HG03045 (cell line): ENCODE measurements around the gene NEK11.
A peak's percentile ranks its signal among the peaks of the same experiment; 100 is the strongest.

Experiments used
- ATAC-seq: cut with Tn5 transposase; IDR thresholded peaks from one replicate; pipeline ENCODE4 v1.9.1; 2021; ENCODE audit warnings: mild to moderate bottlenecking, moderate library complexity; ENCODE audit not compliant: unreplicated experiment

Gene NEK11

GRCh38 chr3:131026321-131027151, at the start of gene NEK11, which contains the start of gene ASTE1:
NEK11 (plus strand) TSS chr3:131026877; CDS start chr3:131029709, 2,832 bp downstream.
ASTE1 (minus strand) TSS chr3:131026825; CDS start chr3:131025306, 1,519 bp downstream.
- peak; percentile 99 for ATAC-seq

GRCh38 chr3:130979117-130979516, 47.6 kb upstream of the NEK11 start:
- no peak for ATAC-seq

GRCh38 chr3:130981469-130981868, 45.2 kb upstream of the NEK11 start:
- no peak for ATAC-seq

- no peak for ATAC-seq
Measured at GRCh38 chr3:130990282-130990681, 36.4 kb upstream of the NEK11 start.

- ATAC-seq = no peak
Measured at GRCh38 chr3:130991126-130991525, 35.6 kb upstream of the NEK11 start.

- ATAC-seq = no peak
Measured at GRCh38 chr3:130992344-130992743, 34.3 kb upstream of the NEK11 start.

- ATAC-seq = no peak
Measured at GRCh38 chr3:130997289-130997688, 29.4 kb upstream of the NEK11 start.

- no peak for ATAC-seq
Measured at GRCh38 chr3:131001071-131001470, 25.6 kb upstream of the NEK11 start.

- ATAC-seq = no peak
Measured at GRCh38 chr3:131004603-131005002, 22.1 kb upstream of the NEK11 start.

- no peak for ATAC-seq
Measured at GRCh38 chr3:131007256-131007655, 19.4 kb upstream of the NEK11 start.

- no peak for ATAC-seq
Measured at GRCh38 chr3:131007782-131008181, 18.9 kb upstream of the NEK11 start.

GRCh38 chr3:131008326-131008725, 18.4 kb upstream of the NEK11 start:
- no peak for ATAC-seq

GRCh38 chr3:131009698-131010097, 17.0 kb upstream of the NEK11 start:
- no peak for ATAC-seq

GRCh38 chr3:131018970-131019369, 7.7 kb upstream of the NEK11 start:
- no peak for ATAC-seq

- no peak for ATAC-seq
Measured at GRCh38 chr3:131020122-131020693, 6.5 kb upstream of the NEK11 start.

GRCh38 chr3:131025539-131025938, 1.1 kb upstream of the NEK11 start:
- no peak for ATAC-seq

- ATAC-seq = no peak
Measured at GRCh38 chr3:131028844-131029243, 2.2 kb downstream of the NEK11 start.

GRCh38 chr3:131031660-131032059, 5.0 kb downstream of the NEK11 start:
- no peak for ATAC-seq

GRCh38 chr3:131033480-131034080, 6.9 kb downstream of the NEK11 start:
- ATAC-seq = no peak

GRCh38 chr3:131036200-131036816, 9.6 kb downstream of the NEK11 start:
- no peak for ATAC-seq

- ATAC-seq = no peak
Measured at GRCh38 chr3:131036986-131037385, 10.3 kb downstream of the NEK11 start.
